Subcutaneous adipose tissue (tissue), 4 donors: ENCODE data around the gene GPC5. TPM values are rescaled to one million over a fixed set of nuclear protein-coding genes. Genes with fewer than 3 reads are reported as not detected.

Experiments
- CTCF ChIP-seq: fragments of 450-650 bp; IDR thresholded peaks from one replicate; pipeline ENCODE4 v1.5.1; 2016; ENCODE audit warnings: low read depth, mild to moderate bottlenecking, control low read depth, antibody characterized with exemption, moderate library complexity
- total RNA-seq, 4 donors: library from RNA; depleted of rRNA; stranded (reverse); fragments of >200 nt; gene quantifications; one replicate each; pipeline ENCODE4 v1.1.0, GENCODE V29; 2016

GPC5 gene
- total RNA-seq, 4 donors from 2014 or later: 0.16 to 0.44 TPM; not detected in 2

- TF ChIP-seq CTCF: no peak
These were observed 229.7 kb downstream of the GPC5 start for GRCh38 chr13:91627952-91628739.

GRCh38 chr13:91630946-91631345 is 232.5 kb downstream of the GPC5 start:
- TF ChIP-seq CTCF: no peak

GRCh38 chr13:91632086-91632485 is 233.7 kb downstream of the GPC5 start:
- TF ChIP-seq CTCF: no peak

GRCh38 chr13:91639330-91639729 is 240.9 kb downstream of the GPC5 start:
- no peak for TF ChIP-seq CTCF

GRCh38 chr13:91643394-91643793 is 245.0 kb downstream of the GPC5 start:
- TF ChIP-seq CTCF: no peak

GRCh38 chr13:91644806-91645205 is 246.4 kb downstream of the GPC5 start:
- no peak for TF ChIP-seq CTCF

- no peak for TF ChIP-seq CTCF
These were observed 249.1 kb downstream of the GPC5 start for GRCh38 chr13:91647361-91647990.
